Progenitor cell of endocrine pancreas (in vitro differentiated cells): Measurements from ENCODE around the gene PFN4. TPM values are rescaled to one million over a fixed set of nuclear protein-coding genes. Genes with fewer than 3 reads are reported as not detected.

Experiments
- DNase-seq: peaks from one replicate; pipeline ENCODE4 v3.0.0; 2021; ENCODE audit warnings: low spot score; ENCODE audit not compliant: unreplicated experiment
- H3K27ac Mint-ChIP-seq: 2 replicates; pipeline ENCODE4 v1.8.0; 2021; ENCODE audit warnings: mild to moderate bottlenecking, moderate library complexity, mixed read lengths
- H3K27me3 Mint-ChIP-seq: 2 replicates; pipeline ENCODE4 v1.8.0; 2021; ENCODE audit warnings: mixed read lengths
- H3K36me3 Mint-ChIP-seq: 2 replicates; pipeline ENCODE4 v1.8.0; 2022; ENCODE audit warnings: mixed read lengths; ENCODE audit not compliant: insufficient read depth
- H3K4me1 Mint-ChIP-seq: 2 replicates; pipeline ENCODE4 v1.8.0; 2021; ENCODE audit warnings: low read depth, mixed read lengths
- H3K4me3 Mint-ChIP-seq: 2 replicates; pipeline ENCODE4 v1.8.0; 2021; ENCODE audit warnings: low read depth, mild to moderate bottlenecking, moderate library complexity, mixed read lengths
- H3K9me3 Mint-ChIP-seq: 2 replicates; pipeline ENCODE4 v1.8.0; 2021; ENCODE audit warnings: low read depth, mixed read lengths
- total RNA-seq: library from RNA; stranded (reverse); gene quantifications from 2 replicates; pipeline ENCODE4 v1.2.1, GENCODE V29; 2021
- TF ChIP-seq, protein P1 (sequence below): fragments of 200-600 bp; sonication (generic); IDR thresholded peaks from one replicate; pipeline ENCODE4 v1.5.0; 2021; ENCODE audit warnings: antibody characterized with exemption, mild to moderate bottlenecking; ENCODE audit not compliant: unreplicated experiment

PFN4 gene
- total RNA-seq, 1 donor from 2014 or later, result 0.55 TPM

DNA sequence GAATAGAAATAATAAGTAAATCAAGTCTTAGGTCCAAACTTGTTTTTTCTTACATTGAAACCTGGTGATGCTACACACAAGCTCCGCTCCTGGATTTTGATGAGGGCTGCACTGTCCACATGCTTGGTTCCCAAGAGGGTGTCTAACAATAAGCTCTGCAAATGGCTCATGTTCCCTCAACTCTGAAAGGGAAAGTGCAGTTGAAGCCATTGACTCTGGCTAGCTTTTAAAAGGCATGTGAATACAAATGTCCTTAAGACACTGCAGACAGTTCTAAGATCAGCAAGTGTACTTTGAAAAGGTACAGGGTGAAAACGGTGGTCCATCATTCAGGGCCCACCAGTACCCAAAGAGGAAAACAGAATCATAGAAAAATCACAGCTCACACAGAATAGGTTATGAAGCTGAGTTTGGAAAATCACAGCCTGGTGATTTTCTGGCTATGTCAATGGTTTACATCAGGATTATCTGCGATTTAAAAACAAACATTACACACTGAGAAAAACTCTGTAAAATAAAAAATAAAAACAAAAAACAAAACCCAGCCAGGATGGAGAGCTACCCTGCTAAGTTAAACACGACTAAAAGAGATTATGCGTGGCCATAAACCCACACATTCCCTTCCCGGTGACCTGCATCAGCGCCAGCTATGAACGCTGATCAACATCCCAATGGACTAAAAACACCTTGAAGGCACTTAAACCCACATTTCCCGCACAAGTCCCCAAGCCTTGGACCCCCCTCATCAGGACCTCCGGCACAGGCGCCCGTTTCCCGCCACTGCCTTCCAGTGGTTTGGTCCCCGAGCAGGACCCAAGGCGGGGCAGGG is 554 bp downstream of the PFN4 start:
- Mint-ChIP-seq H3K27ac (peak overlapping the region; percentile 91), H3K4me1 (peaks cover 11% of the 10 kb centered on the region), H3K36me3 (peaks cover 5% of the 10 kb centered on the region), H3K4me3 (peak overlapping the region; percentile 82), H3K27me3 (no peaks in the 10 kb centered on the region), H3K9me3 (no peaks in the 10 kb centered on the region)
- DNase-seq, result no peak
- TF ChIP-seq, protein P1, sequence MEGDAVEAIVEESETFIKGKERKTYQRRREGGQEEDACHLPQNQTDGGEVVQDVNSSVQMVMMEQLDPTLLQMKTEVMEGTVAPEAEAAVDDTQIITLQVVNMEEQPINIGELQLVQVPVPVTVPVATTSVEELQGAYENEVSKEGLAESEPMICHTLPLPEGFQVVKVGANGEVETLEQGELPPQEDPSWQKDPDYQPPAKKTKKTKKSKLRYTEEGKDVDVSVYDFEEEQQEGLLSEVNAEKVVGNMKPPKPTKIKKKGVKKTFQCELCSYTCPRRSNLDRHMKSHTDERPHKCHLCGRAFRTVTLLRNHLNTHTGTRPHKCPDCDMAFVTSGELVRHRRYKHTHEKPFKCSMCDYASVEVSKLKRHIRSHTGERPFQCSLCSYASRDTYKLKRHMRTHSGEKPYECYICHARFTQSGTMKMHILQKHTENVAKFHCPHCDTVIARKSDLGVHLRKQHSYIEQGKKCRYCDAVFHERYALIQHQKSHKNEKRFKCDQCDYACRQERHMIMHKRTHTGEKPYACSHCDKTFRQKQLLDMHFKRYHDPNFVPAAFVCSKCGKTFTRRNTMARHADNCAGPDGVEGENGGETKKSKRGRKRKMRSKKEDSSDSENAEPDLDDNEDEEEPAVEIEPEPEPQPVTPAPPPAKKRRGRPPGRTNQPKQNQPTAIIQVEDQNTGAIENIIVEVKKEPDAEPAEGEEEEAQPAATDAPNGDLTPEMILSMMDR, result no peak

DNA sequence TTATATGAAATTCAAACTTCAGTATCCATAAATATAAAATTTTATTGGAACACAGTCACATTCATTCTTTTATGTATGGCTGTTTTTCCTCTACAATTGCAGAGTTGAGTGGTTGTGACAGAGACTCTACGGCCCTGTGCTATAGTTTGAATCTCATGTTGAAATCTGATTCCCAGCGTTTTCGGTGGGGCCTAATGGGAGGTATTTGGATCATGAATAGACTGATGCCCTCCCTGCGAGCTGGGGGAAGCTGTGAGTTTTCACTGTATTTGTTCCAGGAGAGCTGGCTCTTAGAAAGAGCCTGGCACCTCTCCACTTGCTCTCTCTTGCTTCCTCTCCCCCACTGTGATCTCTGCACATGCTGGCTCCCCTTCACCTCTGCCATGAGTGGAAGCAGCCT is 1.7 kb downstream of the PFN4 start:
- H3K27me3 Mint-ChIP-seq, result no peaks in the 10 kb centered on the region
- TF ChIP-seq, protein P1, result no peak
- no peak overlapping the region for H3K4me3 Mint-ChIP-seq
- peaks cover 2% of the 10 kb centered on the region for H3K36me3 Mint-ChIP-seq
- peaks cover 11% of the 10 kb centered on the region for H3K4me1 Mint-ChIP-seq
- H3K27ac Mint-ChIP-seq, result no peak overlapping the region
- no peaks in the 10 kb centered on the region for H3K9me3 Mint-ChIP-seq
- no peak for DNase-seq

DNA sequence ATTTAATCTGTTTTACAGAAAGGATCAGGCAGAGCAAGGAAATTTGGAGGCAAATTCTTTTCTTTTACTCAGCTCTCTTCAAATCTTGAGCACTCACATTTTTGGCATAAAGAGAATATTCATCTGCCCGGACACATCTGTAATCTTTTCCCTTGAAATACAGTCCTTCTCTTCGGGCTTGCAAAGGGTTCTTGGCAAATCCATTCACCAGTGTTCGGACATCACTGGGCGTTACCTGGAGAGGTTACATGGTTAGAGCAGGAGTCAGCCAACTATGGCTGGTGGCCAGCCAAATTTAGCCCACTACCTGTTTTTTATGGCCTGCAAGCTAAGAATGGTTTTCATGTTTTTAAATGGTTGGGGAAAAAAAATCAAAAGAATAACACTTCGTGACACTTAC is 2.1 kb downstream of the PFN4 start:
- Mint-ChIP-seq H3K36me3 (peaks cover 2% of the 10 kb centered on the region), H3K4me1 (peaks cover 11% of the 10 kb centered on the region), H3K4me3 (no peak overlapping the region), H3K9me3 (no peaks in the 10 kb centered on the region), H3K27me3 (no peaks in the 10 kb centered on the region), H3K27ac (no peak overlapping the region)
- TF ChIP-seq, protein P1, result no peak
- DNase-seq, result no peak

DNA sequence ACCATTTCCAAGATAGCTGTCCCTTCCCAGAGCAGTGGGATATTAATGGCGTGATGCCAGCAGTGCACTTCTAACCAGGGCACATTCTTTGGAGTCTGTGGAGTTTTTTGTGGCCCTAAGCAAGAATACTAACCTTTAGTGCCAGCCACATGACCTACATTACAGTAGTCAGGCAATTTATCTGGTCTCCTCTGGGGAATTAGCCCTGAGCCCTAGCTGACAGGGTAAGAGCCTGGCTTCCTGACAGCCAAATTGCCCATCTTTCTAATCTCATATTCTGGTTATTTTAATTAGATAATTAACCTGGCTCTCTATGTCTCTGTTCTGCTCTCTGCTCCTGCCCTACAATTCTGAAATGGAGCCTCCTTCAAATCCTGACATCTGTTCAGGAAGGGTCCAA is 5.2 kb downstream of the PFN4 start:
- no peaks in the 10 kb centered on the region for H3K27me3 Mint-ChIP-seq
- TF ChIP-seq, protein P1, result no peak
- H3K4me1 Mint-ChIP-seq, result peaks cover 4% of the 10 kb centered on the region
- no peak for DNase-seq
- no peak overlapping the region for H3K27ac Mint-ChIP-seq
- no peak overlapping the region for H3K4me3 Mint-ChIP-seq
- peaks cover 4% of the 10 kb centered on the region for H3K36me3 Mint-ChIP-seq
- H3K9me3 Mint-ChIP-seq, result peaks cover 2% of the 10 kb centered on the region

DNA sequence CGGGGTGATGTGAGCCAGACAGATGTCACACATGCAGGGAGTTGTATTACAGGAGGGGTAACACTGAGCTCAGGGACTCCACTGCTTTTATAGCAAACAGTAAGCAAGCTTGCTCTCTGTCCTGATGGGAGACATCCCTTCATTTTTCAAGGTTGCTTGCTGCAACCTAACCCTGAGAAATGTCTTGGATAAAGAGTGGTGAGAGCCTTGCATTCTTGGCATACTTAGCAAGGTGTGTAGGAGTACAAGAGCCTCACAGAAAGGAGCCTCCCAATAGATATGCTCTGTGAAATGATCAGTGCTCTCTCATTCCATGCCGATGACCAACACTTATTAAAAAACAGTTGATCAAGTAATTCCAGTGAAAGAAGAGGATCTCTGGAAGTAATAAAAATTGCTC is 8.1 kb downstream of the PFN4 start:
- no peak overlapping the region for H3K27ac Mint-ChIP-seq
- DNase-seq, result no peak
- peaks cover 4% of the 10 kb centered on the region for H3K36me3 Mint-ChIP-seq

More for the DNA sequence above, 8.1 kb downstream of the PFN4 start:
- Mint-ChIP-seq H3K4me1 (peaks cover 4% of the 10 kb centered on the region), H3K9me3 (peaks cover 2% of the 10 kb centered on the region), H3K27me3 (no peaks in the 10 kb centered on the region), H3K4me3 (no peak overlapping the region)
- TF ChIP-seq, protein P1, result no peak
